ENCODE results near the gene GAB2. TPM values are rescaled to one million over a fixed set of nuclear protein-coding genes. Genes with fewer than 3 reads are reported as not detected.
A peak's percentile ranks its signal among the peaks of the same experiment; 100 is the strongest.

GAB2 gene
- total and polyA plus RNA-seq, 8 donors = 2.2 to 19.3 (median 8.6) TPM

- Histone ChIP-seq H3K27me3 (no peaks in the 10 kb centered on the region), H3K27ac (no peak overlapping the region), H3K9me3 (no peaks in the 10 kb centered on the region), H3K4me1 (no peaks in the 10 kb centered on the region), H3K4me3 (no peak overlapping the region), H3K36me3 (peaks cover 28 to 88% (median 79%) of the 10 kb centered on the region in 4 donors)
- 92 to 100% (median 94%) methylated on average over 5 of the region's 5 CpGs for WGBS, 5 donors
- TF ChIP-seq CTCF (IDR thresholded peaks at IDR 0.05) = no peak
- no peak for TF ChIP-seq POLR2AphosphoS5 (IDR thresholded peaks at IDR 0.05)
- TF ChIP-seq EP300 (IDR thresholded peaks at IDR 0.05) = no peak
- no peak for TF ChIP-seq POLR2A (IDR thresholded peaks at IDR 0.05)
- no peak for DNase-seq
- intact Hi-C loops (cut with DNase I; ENCODE audit: low total_unique reads) = no loop called here
Observed at GRCh38 chr11:78216571-78217287, 200.9 kb downstream of the GAB2 start.

GRCh38 chr11:78216021-78216420 is 201.6 kb downstream of the GAB2 start:
- no peak for DNase-seq
- Histone ChIP-seq H3K36me3 (peaks cover 21 to 85% (median 76%) of the 10 kb centered on the region in 4 donors), H3K27ac (no peak overlapping the region), H3K4me3 (no peak overlapping the region), H3K9me3 (no peaks in the 10 kb centered on the region), H3K4me1 (no peaks in the 10 kb centered on the region), H3K27me3 (no peaks in the 10 kb centered on the region)
- TF ChIP-seq POLR2A (IDR thresholded peaks at IDR 0.05) (no peak), CTCF (IDR thresholded peaks at IDR 0.05) (no peak), EP300 (IDR thresholded peaks at IDR 0.05) (no peak), POLR2AphosphoS5 (IDR thresholded peaks at IDR 0.05) (no peak)
- 80 to 94% (median 92%) methylated on average over 3 of the region's 3 CpGs for WGBS, 5 donors
- intact Hi-C loops (cut with DNase I; ENCODE audit: low total_unique reads) = no loop called here

DNA sequence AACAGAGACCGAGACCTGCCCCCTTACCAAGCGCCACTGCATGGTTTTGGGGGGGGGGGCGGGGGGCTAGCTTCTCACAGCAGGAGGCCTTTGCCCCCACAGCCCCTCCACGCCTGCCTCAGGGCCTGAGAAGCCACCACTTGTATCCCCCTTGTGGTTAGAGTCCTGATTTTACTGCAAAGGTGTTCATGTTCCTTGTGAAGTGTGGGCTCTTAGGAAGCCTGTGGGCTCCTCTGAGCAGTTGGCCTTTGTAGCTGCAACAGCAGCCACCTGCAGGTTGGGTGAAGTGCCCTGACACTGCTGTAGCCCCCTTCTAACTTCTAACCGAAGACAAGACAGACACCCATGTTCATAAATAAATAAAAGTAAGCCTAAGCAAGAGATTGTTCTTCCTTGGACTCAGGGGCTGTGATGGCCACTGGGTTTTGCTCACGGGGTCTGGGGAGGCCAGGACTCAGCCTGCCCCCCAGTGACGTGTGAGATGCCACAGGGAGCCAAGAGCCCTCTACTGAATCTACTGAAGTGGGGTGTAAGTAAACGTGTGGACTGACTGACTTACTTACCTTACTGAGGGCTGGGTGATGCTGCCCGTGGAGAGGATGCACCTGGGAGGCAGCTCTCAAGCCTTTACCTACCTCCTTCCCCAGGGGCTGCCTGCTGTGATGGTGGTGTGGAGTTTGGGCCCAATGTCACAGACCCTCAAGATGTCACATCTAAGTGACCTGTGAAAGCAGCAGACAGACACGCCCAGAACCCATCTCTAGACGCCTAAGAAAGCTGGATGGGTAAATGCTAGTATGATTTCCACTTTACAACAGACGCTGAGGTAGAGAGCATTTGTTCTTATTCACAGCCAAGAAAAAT is 203.1 kb downstream of the GAB2 start:
- DNase-seq = peak in 1 of 2 donors; percentile 15
- H3K9me3 ChIP-seq = no peaks in the 10 kb centered on the region
- H3K27ac ChIP-seq = no peak overlapping the region
- H3K36me3 ChIP-seq = peaks cover 31 to 85% (median 76%) of the 10 kb centered on the region in 4 donors
- no peaks in the 10 kb centered on the region for H3K27me3 ChIP-seq
- no peak overlapping the region for H3K4me3 ChIP-seq
- intact Hi-C loops (cut with DNase I; ENCODE audit: low total_unique reads) = no loop called here
- TF ChIP-seq POLR2A (IDR thresholded peaks at IDR 0.05) (no peak), EP300 (IDR thresholded peaks at IDR 0.05) (no peak), CTCF (IDR thresholded peaks at IDR 0.05) (no peak), POLR2AphosphoS5 (IDR thresholded peaks at IDR 0.05) (no peak)
- 76 to 90% (median 85%) methylated on average over 10 to 12 of the region's 12 CpGs for WGBS, 5 donors
- no peaks in the 10 kb centered on the region for H3K4me1 ChIP-seq

DNA sequence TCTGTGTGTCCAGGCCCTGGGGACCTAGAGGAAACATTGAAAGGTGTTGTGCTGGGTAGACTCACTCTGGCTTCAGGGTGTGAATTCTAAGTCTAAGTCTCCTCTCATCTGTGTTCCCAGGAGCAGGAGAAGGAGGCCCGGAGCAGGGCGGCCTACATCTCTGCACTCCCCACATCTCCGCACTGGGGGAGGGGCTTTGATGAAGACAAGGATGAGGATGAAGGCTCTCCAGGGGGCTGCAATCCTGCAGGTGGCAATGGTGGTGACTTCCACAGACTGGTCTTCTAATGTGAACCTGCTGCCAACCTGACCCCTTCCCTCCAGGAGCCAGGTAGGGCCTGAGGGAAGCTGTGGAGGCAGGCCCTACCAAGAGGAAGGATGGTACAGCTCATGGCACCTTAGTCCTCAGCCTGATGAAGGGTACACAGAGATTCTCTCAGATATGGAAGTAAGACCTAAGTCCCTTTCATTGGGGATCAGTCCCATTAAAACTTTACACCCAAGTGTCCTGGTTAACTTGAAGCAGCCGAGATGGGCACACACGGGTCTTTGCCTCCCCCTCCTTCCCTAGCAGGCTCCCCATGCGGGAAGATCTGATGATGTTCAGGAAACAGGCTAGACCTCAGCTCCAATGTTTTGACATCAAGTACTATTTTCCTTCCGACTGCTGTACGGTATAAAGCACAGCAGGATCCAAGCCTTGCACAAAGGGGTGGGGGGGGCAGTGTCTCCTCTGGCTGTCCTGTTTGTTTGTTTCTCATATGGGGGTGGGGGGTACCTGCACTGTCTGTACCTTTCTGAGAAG is 203.9 kb downstream of the GAB2 start:
- Histone ChIP-seq H3K4me1 (no peaks in the 10 kb centered on the region), H3K27ac (no peak overlapping the region), H3K36me3 (peaks cover 28 to 85% (median 76%) of the 10 kb centered on the region in 4 donors), H3K27me3 (no peaks in the 10 kb centered on the region), H3K9me3 (no peaks in the 10 kb centered on the region), H3K4me3 (no peak overlapping the region)
- intact Hi-C loops (cut with DNase I; ENCODE audit: low total_unique reads) = no loop called here
- no peak for DNase-seq
- no peak for TF ChIP-seq CTCF (IDR thresholded peaks at IDR 0.05)
- TF ChIP-seq POLR2A (IDR thresholded peaks at IDR 0.05) = no peak
- TF ChIP-seq POLR2AphosphoS5 (IDR thresholded peaks at IDR 0.05) = no peak
- TF ChIP-seq EP300 (IDR thresholded peaks at IDR 0.05) = no peak
- WGBS, 5 donors = 75 to 92% (median 85%) methylated on average over 7 to 8 of the region's 8 CpGs

All from stomach (tissue), 9 donors.